GM19025 (cell line): ENCODE measurements around the gene TBC1D20.
"Not testable (repeated sequence)": the region's sequence is repeated elsewhere in the genome, so short reads cannot be mapped to it uniquely, and the experiment has no call there.

Source experiments
- ATAC-seq: cut with Tn5 transposase; IDR thresholded peaks from one replicate; pipeline ENCODE4 v1.9.1; 2021; ENCODE audit warnings: mild to moderate bottlenecking, low read depth, moderate library complexity; ENCODE audit not compliant: unreplicated experiment

The TBC1D20 gene

GRCh38 chr20:402898-403581, 59.3 kb downstream of the TBC1D20 start:
- ATAC-seq: no peak

- ATAC-seq: no peak
Observed at GRCh38 chr20:402496-402885, 59.8 kb downstream of the TBC1D20 start.

- ATAC-seq: no peak
Observed at GRCh38 chr20:401682-402495, 60.4 kb downstream of the TBC1D20 start.

- no peak for ATAC-seq
Observed at GRCh38 chr20:400454-401275, 61.7 kb downstream of the TBC1D20 start.

- ATAC-seq: no peak
Observed at GRCh38 chr20:400128-400453, 62.2 kb downstream of the TBC1D20 start.

- ATAC-seq: no peak
Observed at GRCh38 chr20:399182-399707, 63.1 kb downstream of the TBC1D20 start.

GRCh38 chr20:397432-398237, 64.7 kb downstream of the TBC1D20 start:
- no peak for ATAC-seq

- ATAC-seq: no peak
Observed at GRCh38 chr20:396619-397431, 65.5 kb downstream of the TBC1D20 start.

- ATAC-seq: no peak
Observed at GRCh38 chr20:396252-396618, 66.1 kb downstream of the TBC1D20 start.

- not testable (repeated sequence) for ATAC-seq
Observed at GRCh38 chr20:393296-393695, 69.0 kb downstream of the TBC1D20 start.

- no peak for ATAC-seq
Observed at GRCh38 chr20:391041-391711, 71.2 kb downstream of the TBC1D20 start.

GRCh38 chr20:389220-389619, 73.1 kb downstream of the TBC1D20 start:
- no peak for ATAC-seq

- no peak for ATAC-seq
Observed at GRCh38 chr20:388034-388994, 74.0 kb downstream of the TBC1D20 start.

GRCh38 chr20:387520-387919, 74.8 kb downstream of the TBC1D20 start:
- no peak for ATAC-seq

GRCh38 chr20:386634-387033, 75.7 kb downstream of the TBC1D20 start:
- not testable (repeated sequence) for ATAC-seq
